Astrocyte (in vitro differentiated cells and primary cell): ENCODE data around the gene PDPK1. TPM values are rescaled to one million over a fixed set of nuclear protein-coding genes. Genes with fewer than 3 reads are reported as not detected.

ENCODE experiments used
- DNase-seq: peaks from one replicate; pipeline ENCODE4 v3.0.0-alpha.2; 2010; ENCODE audit warnings: low read depth
- FAIRE-seq: peaks from 2 replicates; lab custom pipeline; 2011; peaks lifted over from hg19 to GRCh38; lab: Jason Lieb, UNC
- H2AFZ ChIP-seq: 2 replicates; pipeline ENCODE4 v1.6.0; 2012; ENCODE audit warnings: low read depth, low read length, inconsistent platforms
- H3K27ac ChIP-seq: 2 replicates; pipeline ENCODE4 v1.5.1; 2011; ENCODE audit warnings: low read depth, low read length, inconsistent platforms
- H3K27me3 ChIP-seq: 2 replicates; pipeline ENCODE4 v1.6.0; 2011; ENCODE audit warnings: low read length, inconsistent platforms; ENCODE audit not compliant: insufficient read depth
- H3K36me3 ChIP-seq: 2 replicates; pipeline ENCODE4 v1.5.1; 2011; ENCODE audit warnings: low read length, inconsistent platforms; ENCODE audit not compliant: insufficient read depth
- H3K4me1 ChIP-seq: 2 replicates; pipeline ENCODE4 v1.5.1; 2011; ENCODE audit warnings: low read length, inconsistent platforms; ENCODE audit not compliant: insufficient read depth
- H3K4me2 ChIP-seq: 2 replicates; pipeline ENCODE4 v1.6.0; 2012; ENCODE audit warnings: low read length, inconsistent platforms
- H3K4me3 ChIP-seq: 2 replicates; pipeline ENCODE4 v1.5.1; 2011; ENCODE audit warnings: low read depth, mild to moderate bottlenecking, low read length, inconsistent platforms; ENCODE audit not compliant: insufficient read depth
- H3K79me2 ChIP-seq: 2 replicates; pipeline ENCODE4 v1.6.0; 2012; ENCODE audit warnings: mild to moderate bottlenecking, low read length, inconsistent platforms; ENCODE audit not compliant: insufficient read depth
- H3K9ac ChIP-seq: 2 replicates; pipeline ENCODE4 v1.6.0; 2012; ENCODE audit warnings: mild to moderate bottlenecking, low read length, inconsistent platforms
- H3K9me3 ChIP-seq: 2 replicates; pipeline ENCODE4 v1.5.1; 2012; ENCODE audit warnings: low read depth, mild to moderate bottlenecking, low read length, inconsistent platforms; ENCODE audit not compliant: insufficient read depth
- H4K20me1 ChIP-seq: 2 replicates; pipeline ENCODE4 v1.6.0; 2012; ENCODE audit warnings: low read length, inconsistent platforms; ENCODE audit not compliant: insufficient read depth
- H3K27ac Mint-ChIP-seq: one replicate; pipeline ENCODE4 v1.8.0; 2021; ENCODE audit warnings: mild to moderate bottlenecking, mixed read lengths; ENCODE audit not compliant: unreplicated experiment
- H3K27me3 Mint-ChIP-seq: one replicate; pipeline ENCODE4 v1.8.0; 2021; ENCODE audit warnings: low read depth, mixed read lengths; ENCODE audit not compliant: unreplicated experiment
- H3K36me3 Mint-ChIP-seq: one replicate; pipeline ENCODE4 v1.8.0; 2021; ENCODE audit warnings: low read depth, mixed read lengths; ENCODE audit not compliant: unreplicated experiment
- H3K4me1 Mint-ChIP-seq: one replicate; pipeline ENCODE4 v1.8.0; 2021; ENCODE audit warnings: low read depth, mixed read lengths; ENCODE audit not compliant: unreplicated experiment
- H3K4me3 Mint-ChIP-seq: one replicate; pipeline ENCODE4 v1.8.0; 2021; ENCODE audit warnings: mild to moderate bottlenecking, moderate library complexity, mixed read lengths; ENCODE audit not compliant: unreplicated experiment
- H3K9me3 Mint-ChIP-seq: one replicate; pipeline ENCODE4 v1.8.0; 2021; ENCODE audit warnings: mild to moderate bottlenecking, mixed read lengths; ENCODE audit not compliant: unreplicated experiment
- EZH2 ChIP-seq: IDR thresholded peaks from 2 replicates; pipeline ENCODE4 v1.6.1; 2012; ENCODE audit warnings: mild to moderate bottlenecking, low read length, inconsistent platforms; ENCODE audit not compliant: insufficient read depth
- total RNA-seq: library from RNA; stranded (reverse); gene quantifications from 2 replicates; pipeline ENCODE4 v1.2.1, GENCODE V29; 2021
- TF ChIP-seq, protein P1 (sequence below): IDR thresholded peaks from 2 replicates; pipeline ENCODE4 v1.5.1; 2011; ENCODE audit warnings: low read depth, mild to moderate bottlenecking, inconsistent platforms, low read length, moderate library complexity; ENCODE audit not compliant: insufficient read depth

The PDPK1 gene
- total RNA-seq, 1 donor from 2014 or later = 48.1 TPM

DNA sequence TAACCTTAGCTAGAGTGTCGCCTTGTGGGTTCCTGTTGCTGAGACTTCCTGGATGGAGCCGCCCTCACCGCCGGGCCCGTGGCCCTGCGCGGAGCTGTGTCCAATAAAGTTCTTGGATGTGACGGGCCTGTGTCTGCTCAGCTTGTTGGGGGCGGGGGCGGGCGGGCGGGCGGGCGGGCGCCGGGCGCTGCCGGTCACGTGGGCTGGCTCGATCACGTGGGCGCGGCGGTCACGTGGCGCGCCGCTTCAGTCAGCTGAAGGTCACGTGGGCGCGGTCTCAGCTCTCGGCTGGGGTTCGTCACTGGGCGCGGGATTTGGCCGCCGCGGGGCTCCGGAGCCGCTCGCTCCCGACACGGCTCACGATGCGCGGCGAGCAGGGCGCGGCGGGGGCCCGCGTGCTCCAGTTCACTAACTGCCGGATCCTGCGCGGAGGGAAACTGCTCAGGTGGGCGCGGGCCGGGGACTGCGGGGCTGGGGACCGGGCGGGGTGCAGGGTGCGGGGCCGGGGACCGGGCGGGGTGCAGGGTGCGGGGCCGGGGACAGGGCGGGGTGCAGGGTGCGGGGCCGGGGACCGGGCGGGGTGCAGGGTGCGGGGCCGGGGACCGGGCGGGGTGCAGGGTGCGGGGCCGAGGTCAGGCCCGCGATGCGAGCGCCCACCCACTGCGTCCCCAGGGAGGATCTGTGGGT lies 17.6 kb upstream of the PDPK1 start, which contains the start of gene AMDHD2:
Gene AMDHD2, plus strand, starts transcription at position 275 of the 687 bp plus-strand sequence. Its CDS starts 88 bp downstream, at position 363.
- TF ChIP-seq EZH2 = no peak
- TF ChIP-seq, protein P1, sequence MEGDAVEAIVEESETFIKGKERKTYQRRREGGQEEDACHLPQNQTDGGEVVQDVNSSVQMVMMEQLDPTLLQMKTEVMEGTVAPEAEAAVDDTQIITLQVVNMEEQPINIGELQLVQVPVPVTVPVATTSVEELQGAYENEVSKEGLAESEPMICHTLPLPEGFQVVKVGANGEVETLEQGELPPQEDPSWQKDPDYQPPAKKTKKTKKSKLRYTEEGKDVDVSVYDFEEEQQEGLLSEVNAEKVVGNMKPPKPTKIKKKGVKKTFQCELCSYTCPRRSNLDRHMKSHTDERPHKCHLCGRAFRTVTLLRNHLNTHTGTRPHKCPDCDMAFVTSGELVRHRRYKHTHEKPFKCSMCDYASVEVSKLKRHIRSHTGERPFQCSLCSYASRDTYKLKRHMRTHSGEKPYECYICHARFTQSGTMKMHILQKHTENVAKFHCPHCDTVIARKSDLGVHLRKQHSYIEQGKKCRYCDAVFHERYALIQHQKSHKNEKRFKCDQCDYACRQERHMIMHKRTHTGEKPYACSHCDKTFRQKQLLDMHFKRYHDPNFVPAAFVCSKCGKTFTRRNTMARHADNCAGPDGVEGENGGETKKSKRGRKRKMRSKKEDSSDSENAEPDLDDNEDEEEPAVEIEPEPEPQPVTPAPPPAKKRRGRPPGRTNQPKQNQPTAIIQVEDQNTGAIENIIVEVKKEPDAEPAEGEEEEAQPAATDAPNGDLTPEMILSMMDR = no peak
- Histone ChIP-seq H4K20me1 (peaks cover 74% of the 10 kb centered on the region), H2AFZ (no peak within 1 kb of the TSS), H3K9ac (peak within 1 kb of the TSS; percentile 84), H3K79me2 (peaks cover 75% of the 10 kb centered on the region), H3K27ac (peak within 1 kb of the TSS; percentile 58), H3K27me3 (no peaks in the 10 kb centered on the region), H3K4me2 (peak within 1 kb of the TSS; percentile 87), H3K36me3 (peaks cover 19% of the 10 kb centered on the region), H3K4me3 (peak within 1 kb of the TSS; percentile 67), H3K4me1 (peaks cover 34% of the 10 kb centered on the region), H3K9me3 (no peaks in the 10 kb centered on the region)
- peaks cover 16% of the 10 kb centered on the region for H3K36me3 Mint-ChIP-seq
- peak within 1 kb of the TSS; percentile 92 for H3K27ac Mint-ChIP-seq
- DNase-seq = peak; percentile 70
- H3K4me1 Mint-ChIP-seq = peaks cover 38% of the 10 kb centered on the region
- H3K4me3 Mint-ChIP-seq = peak within 1 kb of the TSS; percentile 88
- FAIRE-seq = no peak
- H3K9me3 Mint-ChIP-seq = no peaks in the 10 kb centered on the region
- H3K27me3 Mint-ChIP-seq = no peaks in the 10 kb centered on the region

DNA sequence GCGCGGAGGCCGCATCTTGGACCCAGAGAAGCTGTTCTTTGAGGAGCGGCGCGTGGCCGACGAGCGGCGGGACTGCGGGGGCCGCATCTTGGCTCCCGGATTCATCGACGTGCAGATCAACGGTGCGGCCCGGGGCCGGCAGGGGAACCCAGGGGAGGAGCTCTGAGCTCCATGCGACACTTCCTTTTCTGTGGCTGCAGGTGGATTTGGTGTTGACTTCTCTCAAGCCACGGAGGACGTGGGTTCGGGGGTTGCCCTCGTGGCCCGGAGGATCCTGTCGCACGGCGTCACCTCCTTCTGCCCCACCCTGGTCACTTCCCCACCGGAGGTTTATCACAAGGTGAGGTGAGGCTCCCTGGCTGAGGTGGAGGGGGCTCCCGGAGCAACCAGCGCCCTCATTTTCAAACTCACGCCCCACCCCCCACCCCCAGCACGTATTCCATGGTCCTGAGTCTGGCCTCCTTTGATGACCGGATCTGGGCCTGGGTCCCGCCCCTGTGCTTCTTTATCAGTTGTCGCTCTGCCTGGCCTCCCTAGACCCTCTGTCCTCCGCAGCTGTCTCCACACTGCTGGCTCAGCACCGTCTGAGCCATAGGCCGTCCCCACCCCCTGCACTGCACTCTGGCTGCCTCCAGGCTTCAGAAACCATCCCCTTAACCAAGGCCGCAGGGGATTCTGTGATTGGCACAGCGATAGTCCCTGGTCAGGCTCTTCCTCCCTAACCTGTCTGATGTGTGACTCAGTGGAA lies 16.9 kb upstream of the PDPK1 start:
- peak overlapping the region; percentile 87 for H3K4me2 ChIP-seq
- Mint-ChIP-seq H3K9me3 (no peaks in the 10 kb centered on the region), H3K4me3 (peak overlapping the region; percentile 88), H3K36me3 (peaks cover 13% of the 10 kb centered on the region), H3K27me3 (no peaks in the 10 kb centered on the region), H3K27ac (peak overlapping the region; percentile 89), H3K4me1 (peaks cover 31% of the 10 kb centered on the region)
- no peak overlapping the region for H2AFZ ChIP-seq
- peak overlapping the region; percentile 67 for H3K4me3 ChIP-seq
- TF ChIP-seq, protein P1 = no peak
- TF ChIP-seq EZH2 = no peak
- peaks cover 21% of the 10 kb centered on the region for H3K36me3 ChIP-seq
- peaks cover 68% of the 10 kb centered on the region for H3K79me2 ChIP-seq
- peak overlapping the region; percentile 84 for H3K9ac ChIP-seq
- H4K20me1 ChIP-seq = peaks cover 66% of the 10 kb centered on the region
- H3K27ac ChIP-seq = peak overlapping the region; percentile 33
- peaks cover 27% of the 10 kb centered on the region for H3K4me1 ChIP-seq
- no peaks in the 10 kb centered on the region for H3K27me3 ChIP-seq
- no peak for FAIRE-seq
- no peaks in the 10 kb centered on the region for H3K9me3 ChIP-seq
- no peak for DNase-seq
